Fibroblast of lung (primary cell): Measurements from ENCODE around the gene WSCD1. TPM values are rescaled to one million over a fixed set of nuclear protein-coding genes. Genes with fewer than 3 reads are reported as not detected.

ENCODE experiments used
- DNase-seq, 2 donors: peaks; one replicate each; pipeline versions ENCODE4 v3.0.0 to v3.0.0-alpha.2; 2010; ENCODE audit warnings: low read depth in 2 of 2
- H2AFZ ChIP-seq: 2 replicates; pipeline ENCODE4 v1.5.1; 2012; ENCODE audit warnings: low read length, control low read depth, inconsistent platforms
- H3K27ac ChIP-seq: 2 replicates; pipeline ENCODE4 v1.5.1; 2011; ENCODE audit warnings: low read length, control low read depth; ENCODE audit not compliant: insufficient read depth
- H3K27me3 ChIP-seq: 2 replicates; pipeline ENCODE4 v1.5.1; 2011; ENCODE audit warnings: mild to moderate bottlenecking, low read length; ENCODE audit not compliant: control insufficient read depth, insufficient read depth
- H3K36me3 ChIP-seq: 2 replicates; pipeline ENCODE4 v1.5.1; 2011; ENCODE audit warnings: low read length; ENCODE audit not compliant: control insufficient read depth, insufficient read depth
- H3K4me1 ChIP-seq: 2 replicates; pipeline ENCODE4 v1.5.1; 2011; ENCODE audit warnings: low read length; ENCODE audit not compliant: control insufficient read depth, insufficient read depth; ENCODE audit errors: extremely low read depth
- H3K4me2 ChIP-seq: 2 replicates; pipeline ENCODE4 v1.5.1; 2011; ENCODE audit warnings: low read length, control low read depth; ENCODE audit not compliant: insufficient read depth; ENCODE audit errors: extremely low read depth
- H3K4me3 ChIP-seq, 4 experiments: fragments of 200-600 bp in 1 of 4; sonication (generic) in 1 of 4; replicated peaks in 1 of 4; 2 replicates each; pipeline ENCODE4 v1.5.1; 2011 to 2016; ENCODE audit warnings: low read length in 4 of 4, low read depth in 3 of 4, mild to moderate bottlenecking in 3 of 4, control low read depth in 2 of 4, inconsistent platforms in 1 of 4, mixed read lengths in 1 of 4; ENCODE audit not compliant: insufficient read depth in 1 of 4; ENCODE audit errors: control extremely low read depth in 1 of 4
- H3K79me2 ChIP-seq: 2 replicates; pipeline ENCODE4 v1.5.1; 2012; ENCODE audit warnings: mild to moderate bottlenecking, low read length, inconsistent platforms; ENCODE audit not compliant: control insufficient read depth, insufficient read depth
- H3K9ac ChIP-seq: 2 replicates; pipeline ENCODE4 v1.5.1; 2011; ENCODE audit warnings: mild to moderate bottlenecking, low read length, control low read depth; ENCODE audit not compliant: insufficient read depth
- H3K9me3 ChIP-seq: 2 replicates; pipeline ENCODE4 v1.5.1; 2012; ENCODE audit warnings: low read depth, low read length; ENCODE audit not compliant: control insufficient read depth, insufficient read depth
- H4K20me1 ChIP-seq: 2 replicates; pipeline ENCODE4 v1.5.1; 2011; ENCODE audit warnings: low read length; ENCODE audit not compliant: control insufficient read depth, insufficient read depth; ENCODE audit errors: extremely low read depth
- CTCF ChIP-seq, 2 donors: IDR thresholded peaks in 1 of 2; conservative IDR thresholded peaks in 1 of 2; 1 replicate in 1 of 2; 2 replicates in 1 of 2; pipeline ENCODE4 v1.5.1; 2011 to 2012; ENCODE audit warnings: low read length in 2 of 2, control low read depth in 1 of 2, inconsistent platforms in 1 of 2, low read depth in 1 of 2, mild to moderate bottlenecking in 1 of 2
- EZH2 ChIP-seq: IDR thresholded peaks from 2 replicates; pipeline ENCODE4 v1.5.1; 2012; ENCODE audit warnings: low read length, control low read depth, mild to moderate bottlenecking; ENCODE audit errors: missing control alignments
- polyA plus RNA-seq, 2 donors: library from polyadenylated mRNA; depleted of rRNA in 1 of 2; stranded (reverse) in 1 of 2; unstranded in 1 of 2; fragments of >200 nt; gene quantifications; 2 replicates each; pipeline ENCODE4 v1.2.1, GENCODE V29; 2011 to 2012; ENCODE audit warnings: missing spikeins in 1 of 2
- total RNA-seq: library from RNA; depleted of rRNA; stranded (reverse); fragments of >200 nt; gene quantifications from 2 replicates; pipeline ENCODE4 v1.2.1, GENCODE V29; 2014

The WSCD1 gene
- total and polyA plus RNA-seq, 2 donors (not counting 1 experiment from before 2014, with no cell fraction given), result 0.56 to 0.83 TPM

- TF ChIP-seq CTCF (conservative IDR thresholded peaks at IDR 0.05 in 1 of 2, IDR thresholded peaks at IDR 0.05 in 1 of 2; ENCODE audit: low read depth in 1 of 2, low read length in 2 of 2) (no peak), EZH2 (no peak)
- Histone ChIP-seq H3K9me3 (no peaks in the 10 kb centered on the region), H3K4me1 (no peaks in the 10 kb centered on the region), H4K20me1 (no peaks in the 10 kb centered on the region), H2AFZ (no peak overlapping the region), H3K27me3 (no peaks in the 10 kb centered on the region), H3K27ac (no peak overlapping the region), H3K79me2 (no peaks in the 10 kb centered on the region), H3K4me2 (no peak overlapping the region), H3K9ac (no peak overlapping the region), H3K36me3 (no peaks in the 10 kb centered on the region), H3K4me3 (no peak overlapping the region)
- no peak for DNase-seq
Measured at GRCh38 chr17:6044261-6044660, 25.9 kb upstream of the WSCD1 start.

- Histone ChIP-seq H3K27me3 (no peaks in the 10 kb centered on the region), H2AFZ (no peak overlapping the region), H3K27ac (no peak overlapping the region), H3K4me3 (no peak overlapping the region), H3K9me3 (no peaks in the 10 kb centered on the region), H3K9ac (no peak overlapping the region), H4K20me1 (no peaks in the 10 kb centered on the region), H3K79me2 (no peaks in the 10 kb centered on the region), H3K4me1 (no peaks in the 10 kb centered on the region), H3K4me2 (no peak overlapping the region), H3K36me3 (no peaks in the 10 kb centered on the region)
- TF ChIP-seq EZH2 (no peak), CTCF (conservative IDR thresholded peaks at IDR 0.05 in 1 of 2, IDR thresholded peaks at IDR 0.05 in 1 of 2; ENCODE audit: low read depth in 1 of 2, low read length in 2 of 2) (no peak)
- no peak for DNase-seq
Measured at GRCh38 chr17:6045621-6046357, 24.4 kb upstream of the WSCD1 start.

GRCh38 chr17:6046431-6046830 lies 23.7 kb upstream of the WSCD1 start:
- Histone ChIP-seq H3K4me3 (no peak overlapping the region), H3K36me3 (no peaks in the 10 kb centered on the region), H2AFZ (no peak overlapping the region), H3K4me1 (no peaks in the 10 kb centered on the region), H3K4me2 (no peak overlapping the region), H4K20me1 (no peaks in the 10 kb centered on the region), H3K27ac (no peak overlapping the region), H3K27me3 (no peaks in the 10 kb centered on the region), H3K79me2 (no peaks in the 10 kb centered on the region), H3K9ac (no peak overlapping the region), H3K9me3 (no peaks in the 10 kb centered on the region)
- DNase-seq, result peak in 1 of 2 donors; percentile 49
- no peak for TF ChIP-seq CTCF (conservative IDR thresholded peaks at IDR 0.05 in 1 of 2, IDR thresholded peaks at IDR 0.05 in 1 of 2; ENCODE audit: low read depth in 1 of 2, low read length in 2 of 2)
- TF ChIP-seq EZH2, result no peak
